Astrocyte (in vitro differentiated cells and primary cell): ENCODE measurements around the gene IMPDH2. TPM values are rescaled to one million over a fixed set of nuclear protein-coding genes. Genes with fewer than 3 reads are reported as not detected.
A peak's percentile ranks its signal among the peaks of the same experiment; 100 is the strongest.

Experiments
- DNase-seq: peaks from one replicate; pipeline ENCODE4 v3.0.0-alpha.2; 2010; ENCODE audit warnings: low read depth
- FAIRE-seq: peaks from 2 replicates; lab custom pipeline; 2011; peaks lifted over from hg19 to GRCh38; lab: Jason Lieb, UNC
- H2AFZ ChIP-seq: 2 replicates; pipeline ENCODE4 v1.6.0; 2012; ENCODE audit warnings: low read depth, low read length, inconsistent platforms
- H3K27ac ChIP-seq: 2 replicates; pipeline ENCODE4 v1.5.1; 2011; ENCODE audit warnings: low read depth, low read length, inconsistent platforms
- H3K27me3 ChIP-seq: 2 replicates; pipeline ENCODE4 v1.6.0; 2011; ENCODE audit warnings: low read length, inconsistent platforms; ENCODE audit not compliant: insufficient read depth
- H3K36me3 ChIP-seq: 2 replicates; pipeline ENCODE4 v1.5.1; 2011; ENCODE audit warnings: low read length, inconsistent platforms; ENCODE audit not compliant: insufficient read depth
- H3K4me1 ChIP-seq: 2 replicates; pipeline ENCODE4 v1.5.1; 2011; ENCODE audit warnings: low read length, inconsistent platforms; ENCODE audit not compliant: insufficient read depth
- H3K4me2 ChIP-seq: 2 replicates; pipeline ENCODE4 v1.6.0; 2012; ENCODE audit warnings: low read length, inconsistent platforms
- H3K4me3 ChIP-seq: 2 replicates; pipeline ENCODE4 v1.5.1; 2011; ENCODE audit warnings: low read depth, mild to moderate bottlenecking, low read length, inconsistent platforms; ENCODE audit not compliant: insufficient read depth
- H3K79me2 ChIP-seq: 2 replicates; pipeline ENCODE4 v1.6.0; 2012; ENCODE audit warnings: mild to moderate bottlenecking, low read length, inconsistent platforms; ENCODE audit not compliant: insufficient read depth
- H3K9ac ChIP-seq: 2 replicates; pipeline ENCODE4 v1.6.0; 2012; ENCODE audit warnings: mild to moderate bottlenecking, low read length, inconsistent platforms
- H3K9me3 ChIP-seq: 2 replicates; pipeline ENCODE4 v1.5.1; 2012; ENCODE audit warnings: low read depth, mild to moderate bottlenecking, low read length, inconsistent platforms; ENCODE audit not compliant: insufficient read depth
- H4K20me1 ChIP-seq: 2 replicates; pipeline ENCODE4 v1.6.0; 2012; ENCODE audit warnings: low read length, inconsistent platforms; ENCODE audit not compliant: insufficient read depth
- H3K27ac Mint-ChIP-seq: one replicate; pipeline ENCODE4 v1.8.0; 2021; ENCODE audit warnings: mild to moderate bottlenecking, mixed read lengths; ENCODE audit not compliant: unreplicated experiment
- H3K27me3 Mint-ChIP-seq: one replicate; pipeline ENCODE4 v1.8.0; 2021; ENCODE audit warnings: low read depth, mixed read lengths; ENCODE audit not compliant: unreplicated experiment
- H3K36me3 Mint-ChIP-seq: one replicate; pipeline ENCODE4 v1.8.0; 2021; ENCODE audit warnings: low read depth, mixed read lengths; ENCODE audit not compliant: unreplicated experiment
- H3K4me1 Mint-ChIP-seq: one replicate; pipeline ENCODE4 v1.8.0; 2021; ENCODE audit warnings: low read depth, mixed read lengths; ENCODE audit not compliant: unreplicated experiment
- H3K4me3 Mint-ChIP-seq: one replicate; pipeline ENCODE4 v1.8.0; 2021; ENCODE audit warnings: mild to moderate bottlenecking, moderate library complexity, mixed read lengths; ENCODE audit not compliant: unreplicated experiment
- H3K9me3 Mint-ChIP-seq: one replicate; pipeline ENCODE4 v1.8.0; 2021; ENCODE audit warnings: mild to moderate bottlenecking, mixed read lengths; ENCODE audit not compliant: unreplicated experiment
- CTCF ChIP-seq: IDR thresholded peaks from 2 replicates; pipeline ENCODE4 v1.5.1; 2011; ENCODE audit warnings: low read depth, mild to moderate bottlenecking, inconsistent platforms, low read length, moderate library complexity; ENCODE audit not compliant: insufficient read depth
- EZH2 ChIP-seq: IDR thresholded peaks from 2 replicates; pipeline ENCODE4 v1.6.1; 2012; ENCODE audit warnings: mild to moderate bottlenecking, low read length, inconsistent platforms; ENCODE audit not compliant: insufficient read depth
- total RNA-seq: library from RNA; stranded (reverse); gene quantifications from 2 replicates; pipeline ENCODE4 v1.2.1, GENCODE V29; 2021

The IMPDH2 gene
- total RNA-seq, 1 donor from 2014 or later = 119 TPM

- H3K27ac ChIP-seq = peak overlapping the region; percentile 98
- H3K4me1 Mint-ChIP-seq = peaks cover 8% of the 10 kb centered on the region
- H3K27me3 Mint-ChIP-seq = no peaks in the 10 kb centered on the region
- no peaks in the 10 kb centered on the region for H3K36me3 ChIP-seq
- H3K79me2 ChIP-seq = peaks cover 52% of the 10 kb centered on the region
- peak overlapping the region; percentile 80 for H3K4me3 ChIP-seq
- peak overlapping the region; percentile 98 for H3K4me2 ChIP-seq
- peaks cover 29% of the 10 kb centered on the region for H4K20me1 ChIP-seq
- H2AFZ ChIP-seq = peak overlapping the region; percentile 86
- TF ChIP-seq EZH2 = no peak
- no peak for TF ChIP-seq CTCF
- no peaks in the 10 kb centered on the region for H3K9me3 ChIP-seq
- H3K36me3 Mint-ChIP-seq = peaks cover 1% of the 10 kb centered on the region
- H3K9ac ChIP-seq = peak overlapping the region; percentile 99
- no peaks in the 10 kb centered on the region for H3K27me3 ChIP-seq
- peak overlapping the region; percentile 99 for H3K27ac Mint-ChIP-seq
- DNase-seq = peak; percentile 52
- H3K4me3 Mint-ChIP-seq = peak overlapping the region; percentile 97
- peaks cover 16% of the 10 kb centered on the region for H3K4me1 ChIP-seq
- no peaks in the 10 kb centered on the region for H3K9me3 Mint-ChIP-seq
- FAIRE-seq = no peak
These were observed 22.7 kb downstream of the IMPDH2 start for GRCh38 chr3:49006408-49007067.

GRCh38 chr3:49005998-49006397 is 23.2 kb downstream of the IMPDH2 start:
- peak overlapping the region; percentile 98 for H3K27ac ChIP-seq
- peak overlapping the region; percentile 86 for H2AFZ ChIP-seq
- peaks cover 16% of the 10 kb centered on the region for H3K4me1 ChIP-seq
- H3K9me3 ChIP-seq = no peaks in the 10 kb centered on the region
- peak overlapping the region; percentile 98 for H3K4me2 ChIP-seq
- H3K36me3 ChIP-seq = no peaks in the 10 kb centered on the region
- Mint-ChIP-seq H3K9me3 (no peaks in the 10 kb centered on the region), H3K4me3 (peak overlapping the region; percentile 97), H3K27me3 (no peaks in the 10 kb centered on the region), H3K36me3 (peaks cover 4% of the 10 kb centered on the region), H3K4me1 (peaks cover 8% of the 10 kb centered on the region), H3K27ac (peak overlapping the region; percentile 53)
- no peaks in the 10 kb centered on the region for H3K27me3 ChIP-seq
- no peak for DNase-seq
- TF ChIP-seq EZH2 = no peak
- no peak for TF ChIP-seq CTCF
- no peak for FAIRE-seq
- H3K79me2 ChIP-seq = peaks cover 46% of the 10 kb centered on the region
- peak overlapping the region; percentile 99 for H3K9ac ChIP-seq
- peak overlapping the region; percentile 80 for H3K4me3 ChIP-seq
- peaks cover 23% of the 10 kb centered on the region for H4K20me1 ChIP-seq

- Histone ChIP-seq H3K27me3 (no peaks in the 10 kb centered on the region), H3K4me3 (no peak overlapping the region), H3K27ac (no peak overlapping the region), H2AFZ (no peak overlapping the region), H3K79me2 (peaks cover 40% of the 10 kb centered on the region), H3K9ac (no peak overlapping the region), H4K20me1 (peaks cover 20% of the 10 kb centered on the region), H3K4me2 (no peak overlapping the region), H3K36me3 (no peaks in the 10 kb centered on the region), H3K9me3 (no peaks in the 10 kb centered on the region), H3K4me1 (peaks cover 16% of the 10 kb centered on the region)
- Mint-ChIP-seq H3K4me3 (no peak overlapping the region), H3K4me1 (peaks cover 8% of the 10 kb centered on the region), H3K9me3 (no peaks in the 10 kb centered on the region), H3K36me3 (peaks cover 5% of the 10 kb centered on the region), H3K27ac (no peak overlapping the region), H3K27me3 (no peaks in the 10 kb centered on the region)
- TF ChIP-seq EZH2 = no peak
- no peak for TF ChIP-seq CTCF
- FAIRE-seq = no peak
- no peak for DNase-seq
These were observed 23.9 kb downstream of the IMPDH2 start for GRCh38 chr3:49005303-49005680.
